Ishikawa (cell line): ENCODE results near the gene DENND1A.

Experiments
- CEBPB ChIP-seq: IDR thresholded peaks from 2 replicates; pipeline ENCODE4 v1.6.1; 2012
- CREB1 ChIP-seq: IDR thresholded peaks from 2 replicates; pipeline ENCODE4 v1.6.1; 2012; ENCODE audit warnings: low read depth
- EP300 ChIP-seq: IDR thresholded peaks from 2 replicates; pipeline ENCODE4 v1.6.1; 2012; ENCODE audit warnings: borderline replicate concordance
- FOXM1 ChIP-seq: IDR thresholded peaks from 2 replicates; pipeline ENCODE4 v1.6.1; 2012; ENCODE audit warnings: low read depth, borderline replicate concordance
- NFIC ChIP-seq: IDR thresholded peaks from 2 replicates; pipeline ENCODE4 v1.6.1; 2012
- RAD21 ChIP-seq: IDR thresholded peaks from 2 replicates; pipeline ENCODE4 v1.6.1; 2012; ENCODE audit warnings: low read depth
- REST ChIP-seq: IDR thresholded peaks from 2 replicates; pipeline ENCODE4 v1.6.1; 2012; ENCODE audit warnings: low read depth, mild to moderate bottlenecking
- TEAD4 ChIP-seq: IDR thresholded peaks from 2 replicates; pipeline ENCODE4 v1.6.1; 2012
- USF1 ChIP-seq: IDR thresholded peaks from 2 replicates; pipeline ENCODE4 v1.6.1; 2012
- YY1 ChIP-seq: IDR thresholded peaks from 2 replicates; pipeline ENCODE4 v1.6.1; 2012; ENCODE audit warnings: low read depth

- TF ChIP-seq CREB1 (no peak), USF1 (no peak), REST (no peak), YY1 (no peak), CEBPB (no peak), RAD21 (no peak), NFIC (no peak), EP300 (no peak), FOXM1 (no peak), TEAD4 (no peak)
These were observed 584.4 kb downstream of the DENND1A start for GRCh38 chr9:123345567-123345955.
